HG02610 (cell line): ENCODE measurements around the gene SECISBP2.
A peak's percentile ranks its signal among the peaks of the same experiment; 100 is the strongest.
"Not testable (repeated sequence)": the region's sequence is repeated elsewhere in the genome, so short reads cannot be mapped to it uniquely, and the experiment has no call there.

Experiments
- ATAC-seq: cut with Tn5 transposase; IDR thresholded peaks from one replicate; pipeline ENCODE4 v1.9.1; 2021; ENCODE audit warnings: mild to moderate bottlenecking, moderate library complexity; ENCODE audit not compliant: unreplicated experiment

SECISBP2 gene

DNA sequence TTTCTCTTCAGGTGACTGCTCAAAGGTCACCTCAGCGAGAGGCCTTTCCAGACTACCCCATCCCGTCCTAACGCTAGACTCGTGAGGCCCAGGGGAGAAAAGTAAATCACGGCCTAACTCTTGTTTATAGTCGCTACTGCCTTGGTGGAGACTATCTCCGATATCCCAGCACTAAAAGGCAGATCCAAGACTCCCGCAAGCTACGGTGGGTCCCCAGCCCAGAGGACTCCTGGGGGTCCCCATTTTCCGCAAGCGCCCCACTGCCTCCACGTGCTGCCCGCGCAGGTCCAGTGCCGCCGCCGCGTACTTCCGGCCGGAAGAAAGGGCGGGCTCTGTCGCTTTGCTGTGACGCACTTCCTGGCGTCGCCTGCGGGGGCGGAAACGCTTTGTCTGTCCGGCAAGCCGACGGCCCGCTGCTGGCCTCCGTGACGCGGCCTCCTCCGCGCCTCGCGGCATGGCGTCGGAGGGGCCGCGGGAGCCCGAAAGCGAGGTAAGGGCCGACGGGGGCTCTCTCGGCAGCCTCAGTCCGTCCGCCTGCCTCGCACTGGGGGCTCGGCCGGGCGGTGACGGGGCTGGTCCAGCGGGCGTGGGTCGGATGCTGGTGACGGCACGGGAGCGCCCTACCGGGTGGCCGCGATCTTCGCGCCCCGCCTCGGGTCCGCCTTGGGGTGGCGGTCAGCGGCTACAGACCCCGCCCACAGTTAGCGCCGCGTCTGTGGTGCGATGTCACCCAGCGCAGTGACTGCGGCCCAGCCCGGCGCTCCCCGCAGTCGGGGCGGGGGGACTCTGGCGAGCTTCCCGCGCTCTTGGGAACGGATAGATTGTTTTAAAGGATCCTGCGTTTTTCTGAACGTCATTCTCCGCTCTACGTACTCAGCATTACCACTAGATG, at the start of gene SECISBP2:
Gene SECISBP2 (plus strand): TSS at position 378 of the 892 bp plus-strand sequence. CDS start 77 bp downstream, at position 455.
- ATAC-seq = peak; percentile 87

GRCh38 chr9:89273528-89274279, 44.6 kb upstream of the SECISBP2 start:
- no peak for ATAC-seq

DNA sequence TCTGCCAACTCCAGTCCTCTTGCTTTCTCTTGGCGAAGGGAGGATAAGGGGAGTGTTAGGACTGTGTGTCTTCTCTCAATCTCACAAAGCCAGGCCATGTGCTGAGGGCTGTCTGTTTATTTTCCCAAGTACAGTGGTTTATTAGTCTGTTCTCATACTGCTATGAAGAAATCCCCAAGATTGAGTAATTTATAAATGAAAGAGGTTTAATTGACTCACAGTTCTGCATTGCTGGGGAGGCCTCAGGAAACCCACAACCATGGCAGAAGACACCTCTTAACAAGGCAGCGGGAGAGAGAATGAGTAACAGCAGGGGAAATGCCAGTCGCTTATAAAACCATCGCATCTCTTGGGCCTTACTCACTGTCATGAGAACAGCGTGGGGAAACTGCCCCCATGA, 43.5 kb upstream of the SECISBP2 start:
- no peak for ATAC-seq

GRCh38 chr9:89276040-89276439, 42.3 kb upstream of the SECISBP2 start:
- ATAC-seq = not testable (repeated sequence)

GRCh38 chr9:89277043-89277442, 41.3 kb upstream of the SECISBP2 start:
- no peak for ATAC-seq

GRCh38 chr9:89277454-89277853, 40.8 kb upstream of the SECISBP2 start:
- peak; percentile 62 for ATAC-seq

DNA sequence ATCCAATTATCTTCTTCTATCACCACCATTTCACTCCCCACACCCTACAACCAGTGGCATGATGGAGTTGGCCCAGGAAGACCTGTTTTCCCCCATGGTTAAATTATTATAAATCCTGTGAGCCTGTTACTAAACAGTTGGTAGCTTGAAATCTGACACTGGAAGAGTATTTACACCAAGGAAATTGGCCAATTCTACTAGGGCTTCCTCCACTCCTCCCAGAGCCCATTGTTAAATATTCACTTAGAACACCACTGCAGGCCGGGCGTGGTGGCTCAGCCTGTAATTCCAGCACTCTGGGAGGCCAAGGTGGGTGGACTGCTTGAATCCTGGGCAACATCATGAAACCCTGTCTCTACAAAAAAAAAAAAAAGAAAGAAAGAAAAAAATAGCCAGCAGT, 39.7 kb upstream of the SECISBP2 start:
- no peak for ATAC-seq

- ATAC-seq = no peak
These were observed 39.1 kb upstream of the SECISBP2 start for GRCh38 chr9:89278997-89279739.

DNA sequence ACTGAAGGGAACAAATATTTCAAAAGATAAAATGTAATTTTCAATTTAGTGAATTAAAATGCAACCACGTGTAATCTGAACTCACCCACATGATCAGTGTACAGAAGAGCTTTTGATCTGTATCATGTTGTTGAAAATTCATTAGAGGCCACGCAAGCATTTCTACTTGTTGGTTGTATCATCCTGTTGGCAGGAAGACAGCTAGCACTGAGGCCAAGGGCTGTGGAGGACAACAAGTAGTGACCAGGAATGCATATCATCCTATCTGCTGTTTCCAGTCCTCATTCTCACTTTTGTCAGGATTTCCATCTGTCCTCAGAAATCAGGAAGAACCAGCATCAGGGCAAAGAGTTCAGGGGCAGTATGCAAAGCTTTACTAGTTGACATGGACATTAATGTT, 37.2 kb upstream of the SECISBP2 start:
- ATAC-seq = no peak

- not testable (repeated sequence) for ATAC-seq
These were observed 35.9 kb upstream of the SECISBP2 start for GRCh38 chr9:89282248-89282968.

GRCh38 chr9:89284076-89284475, 34.2 kb upstream of the SECISBP2 start:
- ATAC-seq = no peak

DNA sequence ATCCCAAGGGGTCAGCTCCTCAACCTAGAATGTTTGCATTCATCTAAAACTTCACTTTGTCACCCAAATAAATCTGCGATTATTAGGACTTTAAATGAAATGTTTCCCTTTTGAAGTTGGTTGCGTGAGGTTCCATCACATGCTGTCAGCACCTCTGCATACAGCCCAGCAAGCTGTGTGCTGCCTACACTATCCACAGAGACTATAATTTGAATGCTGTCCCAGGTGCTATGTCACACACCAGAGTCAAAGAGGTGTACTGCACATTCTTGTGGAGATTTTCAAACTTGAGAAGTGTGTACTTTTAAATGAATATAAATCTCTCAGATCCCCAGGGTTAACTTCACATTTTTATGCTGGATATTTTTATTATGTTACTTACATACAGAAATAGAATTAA, 26.6 kb upstream of the SECISBP2 start:
- ATAC-seq = no peak

- no peak for ATAC-seq
These were observed 25.3 kb upstream of the SECISBP2 start for GRCh38 chr9:89293014-89293413.

- ATAC-seq = no peak
These were observed 22.9 kb upstream of the SECISBP2 start for GRCh38 chr9:89295400-89295799.

DNA sequence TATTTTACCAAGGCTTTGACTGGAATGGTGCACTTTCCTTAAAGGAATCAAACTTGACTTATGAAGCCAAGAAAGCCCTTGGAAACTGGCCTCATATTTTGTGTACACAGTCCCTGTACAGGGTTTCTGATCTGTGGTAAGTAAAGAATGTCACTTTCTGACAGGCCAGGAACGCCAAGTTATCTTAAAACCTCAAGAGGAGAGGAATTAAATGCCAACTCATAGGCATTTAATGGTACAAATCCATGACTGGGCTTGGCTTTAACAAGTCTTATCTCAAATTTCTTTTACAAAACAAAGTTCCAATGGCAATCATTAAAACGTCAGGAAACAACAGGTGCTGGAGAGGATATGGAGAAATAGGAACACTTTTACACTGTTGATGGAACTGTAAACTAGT, 16.3 kb upstream of the SECISBP2 start:
- not testable (repeated sequence) for ATAC-seq

GRCh38 chr9:89304020-89304833, 14.1 kb upstream of the SECISBP2 start:
- ATAC-seq = no peak

DNA sequence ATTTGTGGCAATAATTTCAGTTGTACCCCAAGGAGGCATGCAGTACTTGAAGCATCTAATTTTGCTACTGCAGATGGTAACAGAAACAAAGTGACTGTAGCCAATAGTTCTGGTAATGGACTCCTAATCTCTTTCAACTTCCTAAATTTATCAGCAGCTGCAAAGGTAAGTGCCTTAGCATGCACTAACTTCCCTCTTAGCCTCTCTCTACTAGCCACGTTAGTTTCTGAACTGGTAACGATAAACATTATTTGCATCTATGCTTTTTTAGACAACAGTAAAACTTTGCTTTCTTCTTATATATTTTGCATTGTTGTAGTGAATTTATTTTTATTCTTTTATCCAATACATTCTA, 13.5 kb upstream of the SECISBP2 start:
- no peak for ATAC-seq

DNA sequence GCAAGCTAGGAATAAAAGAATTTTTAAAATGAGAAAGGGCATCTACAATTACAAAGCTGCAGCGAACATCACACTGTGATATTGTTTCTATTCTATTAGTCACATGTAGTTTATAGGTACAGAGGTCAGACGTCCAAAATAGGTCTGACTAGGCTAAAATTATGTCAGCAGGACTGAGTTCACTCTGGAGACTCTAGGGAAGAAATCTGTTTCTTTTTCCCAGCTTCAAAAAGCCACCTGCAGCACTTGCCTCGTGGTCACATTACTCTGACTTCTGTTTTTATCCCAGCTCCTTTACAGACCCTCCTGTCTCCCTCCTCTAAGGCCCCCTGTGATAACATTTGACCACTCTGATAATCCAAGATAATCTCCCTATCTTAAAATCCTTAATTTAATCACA, 12.4 kb upstream of the SECISBP2 start:
- no peak for ATAC-seq

DNA sequence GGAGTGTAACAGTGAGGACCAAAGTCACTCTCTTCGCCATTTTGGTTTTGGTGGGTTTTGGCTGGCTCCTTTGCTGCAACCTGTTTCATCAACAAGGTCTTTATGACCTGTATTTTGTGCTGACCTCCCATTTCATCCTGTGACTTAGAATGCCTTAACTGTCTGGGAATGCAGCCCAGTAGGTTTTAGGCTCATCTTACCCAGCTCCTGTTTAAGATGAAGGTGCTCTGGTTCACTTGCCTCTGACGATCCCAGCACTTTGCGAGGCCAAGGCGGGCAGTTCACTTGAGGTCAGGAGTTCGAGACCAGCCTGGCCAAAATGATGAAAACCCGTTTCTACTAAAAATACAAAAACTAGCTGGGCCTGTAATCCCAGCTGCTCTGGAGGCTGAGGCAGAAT, 9.1 kb upstream of the SECISBP2 start:
- ATAC-seq = no peak
